Astrocyte (in vitro differentiated cells and primary cell): Measurements from ENCODE around the gene TTC24.

Experiments used
- EZH2 ChIP-seq: IDR thresholded peaks from 2 replicates; pipeline ENCODE4 v1.6.1; 2012; ENCODE audit warnings: mild to moderate bottlenecking, low read length, inconsistent platforms; ENCODE audit not compliant: insufficient read depth
- TF ChIP-seq, protein P1 (sequence below): IDR thresholded peaks from 2 replicates; pipeline ENCODE4 v1.5.1; 2011; ENCODE audit warnings: low read depth, mild to moderate bottlenecking, inconsistent platforms, low read length, moderate library complexity; ENCODE audit not compliant: insufficient read depth

DNA sequence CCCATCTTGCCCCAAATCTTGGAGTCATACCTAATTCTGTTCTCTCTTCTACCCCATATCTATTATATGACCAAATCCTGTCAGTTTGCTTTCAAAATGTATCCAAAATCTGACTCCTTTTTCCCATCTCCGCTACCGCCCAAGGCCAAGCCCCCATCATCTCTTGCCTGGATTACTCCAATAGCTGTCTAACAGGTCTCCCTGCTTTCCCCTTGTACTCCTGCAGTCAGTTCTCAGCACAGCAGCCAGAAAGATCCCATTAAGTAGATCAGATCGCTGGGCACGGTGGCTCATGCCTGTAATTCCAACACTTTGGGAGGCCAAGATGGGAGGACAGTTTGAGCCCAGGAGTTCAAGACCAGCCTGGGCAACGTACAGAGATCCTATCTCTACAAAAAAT lies 27.0 kb upstream of the TTC24 start:
- TF ChIP-seq, protein P1, sequence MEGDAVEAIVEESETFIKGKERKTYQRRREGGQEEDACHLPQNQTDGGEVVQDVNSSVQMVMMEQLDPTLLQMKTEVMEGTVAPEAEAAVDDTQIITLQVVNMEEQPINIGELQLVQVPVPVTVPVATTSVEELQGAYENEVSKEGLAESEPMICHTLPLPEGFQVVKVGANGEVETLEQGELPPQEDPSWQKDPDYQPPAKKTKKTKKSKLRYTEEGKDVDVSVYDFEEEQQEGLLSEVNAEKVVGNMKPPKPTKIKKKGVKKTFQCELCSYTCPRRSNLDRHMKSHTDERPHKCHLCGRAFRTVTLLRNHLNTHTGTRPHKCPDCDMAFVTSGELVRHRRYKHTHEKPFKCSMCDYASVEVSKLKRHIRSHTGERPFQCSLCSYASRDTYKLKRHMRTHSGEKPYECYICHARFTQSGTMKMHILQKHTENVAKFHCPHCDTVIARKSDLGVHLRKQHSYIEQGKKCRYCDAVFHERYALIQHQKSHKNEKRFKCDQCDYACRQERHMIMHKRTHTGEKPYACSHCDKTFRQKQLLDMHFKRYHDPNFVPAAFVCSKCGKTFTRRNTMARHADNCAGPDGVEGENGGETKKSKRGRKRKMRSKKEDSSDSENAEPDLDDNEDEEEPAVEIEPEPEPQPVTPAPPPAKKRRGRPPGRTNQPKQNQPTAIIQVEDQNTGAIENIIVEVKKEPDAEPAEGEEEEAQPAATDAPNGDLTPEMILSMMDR = no peak
- TF ChIP-seq EZH2 = no peak
